ENCODE measurements around the gene FOXA3.
"Not testable (repeated sequence)": the region's sequence is repeated elsewhere in the genome, so short reads cannot be mapped to it uniquely, and the experiment has no call there.

FOXA3 gene

DNA sequence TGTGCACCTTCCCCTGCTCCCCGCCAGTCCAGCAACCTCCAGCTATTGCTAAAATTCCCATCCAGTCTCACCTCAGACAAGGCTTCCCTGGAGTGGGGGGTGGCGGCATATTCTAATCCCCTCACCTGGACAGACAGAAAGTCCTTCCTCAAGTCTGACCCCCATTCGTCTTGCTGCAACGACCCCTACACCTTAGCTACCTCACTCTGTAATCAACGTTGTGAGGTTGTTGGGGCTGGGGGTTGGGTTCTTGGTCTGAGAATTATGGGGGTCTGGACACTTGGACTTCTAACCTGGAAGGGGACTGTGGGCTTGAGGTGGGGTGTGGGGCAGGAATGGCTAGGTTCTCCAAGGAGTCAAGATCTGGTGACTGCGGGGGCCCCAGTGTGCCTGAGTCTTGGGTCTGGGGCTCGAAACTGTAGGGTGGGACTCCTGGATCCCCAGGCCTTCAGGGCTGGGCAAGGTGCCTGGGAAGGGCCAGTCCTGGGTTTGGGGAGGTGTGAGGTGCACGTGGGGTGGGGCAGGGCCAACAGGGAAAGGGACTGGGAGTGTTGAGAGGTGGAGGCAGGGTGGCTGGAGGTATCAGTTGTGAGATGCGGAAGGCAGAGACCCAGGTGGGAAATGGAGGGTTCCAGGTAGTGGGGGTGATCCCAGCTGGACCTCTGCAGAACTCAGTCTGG lies 1.3 kb downstream of the FOXA3 start:
- DNase-seq (ENCODE audit: low read depth): no peak
- no peak overlapping the region for H3K4me3 ChIP-seq (ENCODE audit: low read length)
- TF ChIP-seq, protein P1, sequence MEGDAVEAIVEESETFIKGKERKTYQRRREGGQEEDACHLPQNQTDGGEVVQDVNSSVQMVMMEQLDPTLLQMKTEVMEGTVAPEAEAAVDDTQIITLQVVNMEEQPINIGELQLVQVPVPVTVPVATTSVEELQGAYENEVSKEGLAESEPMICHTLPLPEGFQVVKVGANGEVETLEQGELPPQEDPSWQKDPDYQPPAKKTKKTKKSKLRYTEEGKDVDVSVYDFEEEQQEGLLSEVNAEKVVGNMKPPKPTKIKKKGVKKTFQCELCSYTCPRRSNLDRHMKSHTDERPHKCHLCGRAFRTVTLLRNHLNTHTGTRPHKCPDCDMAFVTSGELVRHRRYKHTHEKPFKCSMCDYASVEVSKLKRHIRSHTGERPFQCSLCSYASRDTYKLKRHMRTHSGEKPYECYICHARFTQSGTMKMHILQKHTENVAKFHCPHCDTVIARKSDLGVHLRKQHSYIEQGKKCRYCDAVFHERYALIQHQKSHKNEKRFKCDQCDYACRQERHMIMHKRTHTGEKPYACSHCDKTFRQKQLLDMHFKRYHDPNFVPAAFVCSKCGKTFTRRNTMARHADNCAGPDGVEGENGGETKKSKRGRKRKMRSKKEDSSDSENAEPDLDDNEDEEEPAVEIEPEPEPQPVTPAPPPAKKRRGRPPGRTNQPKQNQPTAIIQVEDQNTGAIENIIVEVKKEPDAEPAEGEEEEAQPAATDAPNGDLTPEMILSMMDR (conservative IDR thresholded peaks at IDR 0.05; ENCODE audit: low read depth, low read length): no peak

DNA sequence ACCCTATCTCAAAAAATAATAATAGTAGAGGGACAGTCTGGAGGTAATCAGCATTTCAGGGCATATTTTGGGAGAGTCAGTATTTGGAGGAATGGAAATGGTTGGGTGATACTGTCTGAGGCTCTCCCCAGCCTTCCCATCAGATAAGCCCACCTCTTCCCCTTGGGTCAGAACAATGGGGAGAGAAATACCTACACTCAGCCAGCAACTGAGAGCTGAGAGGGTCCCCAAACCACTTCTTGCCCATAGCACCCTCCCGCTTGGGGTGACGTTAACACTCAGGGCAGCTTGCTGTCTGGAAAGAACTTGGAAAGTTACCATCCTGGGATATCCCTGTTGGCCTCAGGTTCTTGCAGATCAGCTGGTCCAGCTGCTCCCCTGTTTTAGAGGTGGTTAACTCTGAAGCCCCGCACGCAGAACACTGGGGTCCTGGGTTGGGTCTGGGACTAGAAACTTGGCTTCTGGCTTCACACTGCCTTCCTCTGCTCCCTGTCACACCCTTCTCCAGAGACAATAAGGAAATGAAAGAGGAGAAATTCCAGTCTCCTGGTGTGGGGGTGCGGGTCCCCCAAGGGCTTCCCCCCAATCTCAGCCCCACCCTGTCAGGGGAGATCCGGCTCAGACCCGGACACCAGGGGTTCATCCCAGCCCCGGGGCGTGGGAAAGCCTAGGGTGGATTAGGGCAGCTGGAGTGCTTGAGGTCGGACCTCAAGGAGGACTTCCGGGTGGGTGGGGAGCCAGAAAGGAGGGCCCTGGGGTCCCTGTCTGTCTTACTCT lies 2.5 kb downstream of the FOXA3 start:
- TF ChIP-seq, protein P1 (conservative IDR thresholded peaks at IDR 0.05; ENCODE audit: low read depth, low read length): no peak
- no peak for DNase-seq (ENCODE audit: low read depth)
- no peak overlapping the region for H3K4me3 ChIP-seq (ENCODE audit: low read length)

- DNase-seq (ENCODE audit: low read depth); H3K4me3 ChIP-seq (ENCODE audit: low read length): not testable (repeated sequence)
Measured at GRCh38 chr19:45867241-45867640, 3.1 kb downstream of the FOXA3 start.

DNA sequence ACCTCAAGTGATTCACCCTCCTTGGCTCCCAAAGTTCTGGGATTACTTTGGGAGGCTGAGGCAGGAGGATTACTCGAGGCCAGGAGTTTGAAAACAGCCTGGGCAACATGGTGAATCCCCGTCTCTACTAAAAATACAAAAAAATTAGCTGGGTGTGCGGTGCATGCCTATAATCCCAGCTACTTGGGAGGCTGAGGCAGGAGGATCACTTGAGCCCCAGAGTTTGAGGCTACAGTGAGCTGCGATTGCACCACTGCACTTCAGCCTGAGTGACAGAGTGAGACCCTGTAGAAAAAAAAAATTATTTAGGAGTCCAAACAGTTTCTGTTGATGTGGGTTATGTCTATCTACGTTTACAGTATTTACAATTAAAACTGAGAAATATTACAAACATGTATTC lies 6.7 kb downstream of the FOXA3 start:
- DNase-seq (ENCODE audit: low read depth): no peak
- TF ChIP-seq, protein P1 (conservative IDR thresholded peaks at IDR 0.05; ENCODE audit: low read depth, low read length): no peak
- H3K4me3 ChIP-seq (ENCODE audit: low read length): no peak overlapping the region

DNA sequence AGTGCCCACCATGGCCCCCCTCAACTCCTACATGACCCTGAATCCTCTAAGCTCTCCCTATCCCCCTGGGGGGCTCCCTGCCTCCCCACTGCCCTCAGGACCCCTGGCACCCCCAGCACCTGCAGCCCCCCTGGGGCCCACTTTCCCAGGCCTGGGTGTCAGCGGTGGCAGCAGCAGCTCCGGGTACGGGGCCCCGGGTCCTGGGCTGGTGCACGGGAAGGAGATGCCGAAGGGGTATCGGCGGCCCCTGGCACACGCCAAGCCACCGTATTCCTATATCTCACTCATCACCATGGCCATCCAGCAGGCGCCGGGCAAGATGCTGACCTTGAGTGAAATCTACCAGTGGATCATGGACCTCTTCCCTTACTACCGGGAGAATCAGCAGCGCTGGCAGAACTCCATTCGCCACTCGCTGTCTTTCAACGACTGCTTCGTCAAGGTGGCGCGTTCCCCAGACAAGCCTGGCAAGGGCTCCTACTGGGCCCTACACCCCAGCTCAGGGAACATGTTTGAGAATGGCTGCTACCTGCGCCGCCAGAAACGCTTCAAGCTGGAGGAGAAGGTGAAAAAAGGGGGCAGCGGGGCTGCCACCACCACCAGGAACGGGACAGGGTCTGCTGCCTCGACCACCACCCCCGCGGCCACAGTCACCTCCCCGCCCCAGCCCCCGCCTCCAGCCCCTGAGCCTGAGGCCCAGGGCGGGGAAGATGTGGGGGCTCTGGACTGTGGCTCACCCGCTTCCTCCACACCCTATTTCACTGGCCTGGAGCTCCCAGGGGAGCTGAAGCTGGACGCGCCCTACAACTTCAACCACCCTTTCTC lies 8.2 kb downstream of the FOXA3 start:
- no peak for DNase-seq (ENCODE audit: low read depth)
- H3K4me3 ChIP-seq (ENCODE audit: low read length): no peak overlapping the region
- TF ChIP-seq, protein P1 (conservative IDR thresholded peaks at IDR 0.05; ENCODE audit: low read depth, low read length): no peak

GRCh38 chr19:45873219-45873772 lies 9.2 kb downstream of the FOXA3 start:
- TF ChIP-seq, protein P1 (conservative IDR thresholded peaks at IDR 0.05; ENCODE audit: low read depth, low read length): no peak
- DNase-seq (ENCODE audit: low read depth): no peak
- H3K4me3 ChIP-seq (ENCODE audit: low read length): no peak overlapping the region

- DNase-seq (ENCODE audit: low read depth): no peak
- no peak overlapping the region for H3K4me3 ChIP-seq (ENCODE audit: low read length)
- TF ChIP-seq, protein P1 (conservative IDR thresholded peaks at IDR 0.05; ENCODE audit: low read depth, low read length): no peak
Measured at GRCh38 chr19:45874620-45874966, 10.5 kb downstream of the FOXA3 start.

Measured in retinal pigment epithelial cell (primary cell).